ENCODE measurements around the gene SLIT3.

SLIT3 gene

DNA sequence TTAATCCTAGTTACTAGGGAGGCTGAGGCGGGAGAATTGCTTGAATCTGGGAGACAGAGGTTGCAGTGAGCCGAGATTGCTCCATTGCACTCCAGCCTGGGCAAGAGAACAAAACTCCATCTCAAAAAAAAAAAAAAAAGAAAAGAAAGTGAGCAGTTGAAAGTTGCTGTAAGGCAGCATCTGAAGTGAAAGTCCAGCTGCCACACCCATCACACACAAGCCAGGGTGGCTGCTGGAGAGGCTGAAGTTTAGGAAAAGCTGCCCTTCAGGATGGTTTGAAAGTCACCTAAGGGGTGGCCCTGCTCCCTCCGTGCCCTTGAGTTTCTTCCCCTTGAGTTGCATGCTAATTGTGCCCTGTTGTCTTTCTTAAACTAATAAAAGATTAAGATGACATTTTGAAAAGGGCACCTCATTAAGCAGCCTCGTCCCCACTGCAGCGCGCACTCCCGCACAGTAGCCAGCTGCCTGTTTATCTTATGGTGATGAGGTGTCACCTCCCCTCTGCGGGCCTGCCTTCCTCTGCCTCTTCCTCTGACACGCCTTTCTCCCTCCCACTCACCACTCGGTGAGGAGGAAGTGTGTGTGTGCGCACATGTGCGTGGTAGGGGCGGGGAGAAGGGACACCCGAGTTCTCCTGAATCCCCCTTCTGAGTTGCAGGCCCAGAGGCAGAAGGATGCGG is 617.6 kb downstream of the SLIT3 start:
- no peaks in the 10 kb centered on the region for H3K27me3 ChIP-seq (replicated peaks; ENCODE audit: control insufficient read depth, insufficient read depth, low read length)
- no peak overlapping the region for H3K4me3 ChIP-seq (replicated peaks; ENCODE audit: low read depth, low read length)
- DNase-seq (ENCODE audit: extremely low read depth, insufficient read length) = no peak
- H3K36me3 ChIP-seq (ENCODE audit: control insufficient read depth, insufficient read depth, low read length) = no peaks in the 10 kb centered on the region
- TF ChIP-seq, protein P1, sequence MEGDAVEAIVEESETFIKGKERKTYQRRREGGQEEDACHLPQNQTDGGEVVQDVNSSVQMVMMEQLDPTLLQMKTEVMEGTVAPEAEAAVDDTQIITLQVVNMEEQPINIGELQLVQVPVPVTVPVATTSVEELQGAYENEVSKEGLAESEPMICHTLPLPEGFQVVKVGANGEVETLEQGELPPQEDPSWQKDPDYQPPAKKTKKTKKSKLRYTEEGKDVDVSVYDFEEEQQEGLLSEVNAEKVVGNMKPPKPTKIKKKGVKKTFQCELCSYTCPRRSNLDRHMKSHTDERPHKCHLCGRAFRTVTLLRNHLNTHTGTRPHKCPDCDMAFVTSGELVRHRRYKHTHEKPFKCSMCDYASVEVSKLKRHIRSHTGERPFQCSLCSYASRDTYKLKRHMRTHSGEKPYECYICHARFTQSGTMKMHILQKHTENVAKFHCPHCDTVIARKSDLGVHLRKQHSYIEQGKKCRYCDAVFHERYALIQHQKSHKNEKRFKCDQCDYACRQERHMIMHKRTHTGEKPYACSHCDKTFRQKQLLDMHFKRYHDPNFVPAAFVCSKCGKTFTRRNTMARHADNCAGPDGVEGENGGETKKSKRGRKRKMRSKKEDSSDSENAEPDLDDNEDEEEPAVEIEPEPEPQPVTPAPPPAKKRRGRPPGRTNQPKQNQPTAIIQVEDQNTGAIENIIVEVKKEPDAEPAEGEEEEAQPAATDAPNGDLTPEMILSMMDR (IDR thresholded peaks at IDR 0.05; ENCODE audit: insufficient read depth, low read length, poor library complexity, severe bottlenecking) = no peak

DNA sequence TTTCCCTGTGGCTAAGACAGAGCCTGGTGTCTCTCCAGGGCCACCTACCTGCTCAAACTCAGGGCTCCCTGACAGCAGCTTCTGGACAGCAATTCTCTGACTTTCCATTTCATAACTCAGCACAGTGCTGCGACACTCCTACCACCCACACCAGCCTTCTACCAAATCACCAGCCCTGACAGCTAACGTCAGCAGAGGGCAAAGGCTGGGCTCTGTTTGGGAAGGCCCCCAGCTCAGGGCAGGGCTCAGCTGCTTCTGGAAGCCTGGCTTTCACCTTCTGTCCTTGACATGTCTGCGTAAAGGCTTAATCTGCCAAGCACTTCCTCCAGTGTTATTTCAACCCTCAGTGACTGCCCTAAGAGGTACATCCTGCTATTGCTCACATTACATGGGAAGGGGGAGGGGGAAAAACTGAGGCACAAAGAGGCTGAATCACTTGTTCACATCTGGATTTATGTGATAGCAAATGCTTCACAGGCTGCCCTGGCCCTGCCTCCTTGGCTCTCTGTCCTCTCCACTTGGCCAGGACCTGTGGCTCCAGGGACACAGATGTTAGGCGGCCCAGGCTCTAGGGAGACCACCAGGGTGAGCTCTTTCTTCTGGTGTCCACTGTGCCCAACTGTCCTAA is 619.3 kb downstream of the SLIT3 start:
- DNase-seq (ENCODE audit: extremely low read depth, insufficient read length) = no peak
- H3K36me3 ChIP-seq (ENCODE audit: control insufficient read depth, insufficient read depth, low read length) = no peaks in the 10 kb centered on the region

DNA sequence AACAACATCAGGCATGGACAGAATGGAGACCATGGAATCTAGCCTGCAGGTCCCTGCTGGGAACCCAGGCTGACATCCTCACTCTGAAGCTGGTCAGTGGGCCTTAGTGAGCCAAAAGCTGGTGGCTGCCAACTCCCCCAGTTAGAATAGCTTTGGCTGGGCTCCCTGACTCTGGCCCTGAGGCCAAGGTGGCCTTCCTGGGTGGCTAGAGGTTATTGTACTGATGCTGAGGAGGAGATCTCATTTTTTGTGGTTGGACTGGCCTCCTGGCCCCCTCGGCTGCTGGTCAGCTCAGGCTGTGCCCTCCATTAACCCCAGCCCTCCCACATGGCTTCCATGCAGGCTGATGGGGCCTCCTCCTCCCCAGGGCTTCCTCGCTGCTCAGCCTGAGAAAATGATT is 620.5 kb downstream of the SLIT3 start:
- no peak overlapping the region for H3K4me3 ChIP-seq (replicated peaks; ENCODE audit: low read depth, low read length)
- no peaks in the 10 kb centered on the region for H3K27me3 ChIP-seq (replicated peaks; ENCODE audit: control insufficient read depth, insufficient read depth, low read length)
- no peak for DNase-seq (ENCODE audit: extremely low read depth, insufficient read length)
- no peaks in the 10 kb centered on the region for H3K36me3 ChIP-seq (ENCODE audit: control insufficient read depth, insufficient read depth, low read length)
- TF ChIP-seq, protein P1 (IDR thresholded peaks at IDR 0.05; ENCODE audit: insufficient read depth, low read length, poor library complexity, severe bottlenecking) = no peak

More for the DNA sequence above, 619.3 kb downstream of the SLIT3 start:
- TF ChIP-seq, protein P1 (IDR thresholded peaks at IDR 0.05; ENCODE audit: insufficient read depth, low read length, poor library complexity, severe bottlenecking) = no peak
- Histone ChIP-seq H3K4me3 (replicated peaks; ENCODE audit: low read depth, low read length) (no peak overlapping the region), H3K27me3 (replicated peaks; ENCODE audit: control insufficient read depth, insufficient read depth, low read length) (no peaks in the 10 kb centered on the region)

GRCh38 chr5:168679515-168679920 is 621.4 kb downstream of the SLIT3 start:
- DNase-seq (ENCODE audit: extremely low read depth, insufficient read length) = peak; percentile 18
- TF ChIP-seq, protein P1 (IDR thresholded peaks at IDR 0.05; ENCODE audit: insufficient read depth, low read length, poor library complexity, severe bottlenecking) = peak; percentile 89

DNA sequence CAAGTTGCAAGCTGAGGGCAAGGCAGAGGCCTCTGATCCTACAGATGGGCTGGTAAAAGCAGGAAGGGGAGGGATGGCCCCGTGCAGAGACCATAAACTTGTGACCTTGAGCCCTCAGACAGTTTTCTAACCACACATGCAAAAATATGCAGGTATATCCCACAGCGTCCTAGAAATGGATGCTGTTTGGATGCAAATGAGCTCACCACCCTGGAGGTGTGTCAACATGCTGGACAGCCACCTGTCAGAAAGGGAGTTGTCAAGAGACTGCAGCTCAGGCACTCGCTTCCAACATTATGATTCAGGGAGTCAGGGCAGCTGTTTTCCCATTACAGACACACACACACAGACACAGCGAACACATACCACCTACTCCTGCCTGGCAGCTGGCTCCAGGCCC is 624.4 kb downstream of the SLIT3 start:
- TF ChIP-seq, protein P1 (IDR thresholded peaks at IDR 0.05; ENCODE audit: insufficient read depth, low read length, poor library complexity, severe bottlenecking) = no peak
- Histone ChIP-seq H3K4me3 (replicated peaks; ENCODE audit: low read depth, low read length) (no peak overlapping the region), H3K36me3 (ENCODE audit: control insufficient read depth, insufficient read depth, low read length) (no peaks in the 10 kb centered on the region), H3K27me3 (replicated peaks; ENCODE audit: control insufficient read depth, insufficient read depth, low read length) (no peaks in the 10 kb centered on the region)
- no peak for DNase-seq (ENCODE audit: extremely low read depth, insufficient read length)

More at GRCh38 chr5:168679515-168679920, 621.4 kb downstream of the SLIT3 start:
- Histone ChIP-seq H3K27me3 (replicated peaks; ENCODE audit: control insufficient read depth, insufficient read depth, low read length) (no peaks in the 10 kb centered on the region), H3K4me3 (replicated peaks; ENCODE audit: low read depth, low read length) (no peak overlapping the region), H3K36me3 (ENCODE audit: control insufficient read depth, insufficient read depth, low read length) (no peaks in the 10 kb centered on the region)

Measured in GM06990 (cell line).